T-cell (primary cell): Measurements from ENCODE around the gene MTF2. TPM values are rescaled to one million over a fixed set of nuclear protein-coding genes. Genes with fewer than 3 reads are reported as not detected.

ENCODE experiments used
- ATAC-seq, 4 experiments: fragments of 200-7000 bp in 3 of 4; fragments of 150-1000 bp in 1 of 4; cut with Tn5 transposase; replicated peaks in 1 of 4; 1 replicate in 3 of 4; 2 replicates in 1 of 4; pipeline ENCODE4 v1.10.0; 2021; ENCODE audit warnings: moderate library complexity in 3 of 4, mild to moderate bottlenecking in 2 of 4, moderate number of reproducible peaks in 1 of 4
- CTCF ChIA-PET, 2 donors: fragments of 300-600 bp; sonication (Branson Sonifier 250); formaldehyde crosslinking; loops; one replicate each; lab custom pipeline; 2022; ENCODE audit warnings: antibody characterized with exemption in 2 of 2; lab: Charles Lee
- POLR2A ChIA-PET, 2 donors: fragments of 300-600 bp; sonication (Branson Sonifier 250); formaldehyde crosslinking; loops; one replicate each; lab custom pipeline; 2022; ENCODE audit warnings: antibody characterized with exemption in 2 of 2; lab: Charles Lee
- DNase-seq, 35 experiments: peaks; one replicate each; pipeline versions ENCODE4 v3.0.0 to v3.0.0-alpha.2; 2013 to 2023
- H3K27ac ChIP-seq: one replicate; pipeline ENCODE4 v1.5.1; 2013; ENCODE audit warnings: low read length
- H3K27me3 ChIP-seq, 2 experiments: replicated peaks in 1 of 2; 1 replicate in 1 of 2; 2 replicates in 1 of 2; pipeline versions ENCODE4 v1.6.1 to v1.7.0; 2013; ENCODE audit warnings: low read length in 1 of 2, mixed read lengths in 1 of 2; ENCODE audit not compliant: control insufficient read depth in 2 of 2, insufficient read depth in 2 of 2; ENCODE audit errors: extremely low read depth in 1 of 2
- H3K36me3 ChIP-seq, 2 donors: 1 replicate in 1 of 2; 2 replicates in 1 of 2; pipeline versions ENCODE4 v1.6.1 to v1.7.0; 2013; ENCODE audit warnings: low read length in 1 of 2; ENCODE audit not compliant: control insufficient read depth in 2 of 2, insufficient read depth in 1 of 2; ENCODE audit errors: extremely low read depth in 1 of 2
- H3K4me1 ChIP-seq, 2 experiments: 1 replicate in 1 of 2; 2 replicates in 1 of 2; pipeline versions ENCODE4 v1.6.1 to v1.7.0; 2013; ENCODE audit warnings: low read length in 2 of 2, mixed read lengths in 1 of 2; ENCODE audit not compliant: insufficient read depth in 2 of 2, control insufficient read depth in 1 of 2; ENCODE audit errors: extremely low read depth in 1 of 2
- H3K4me3 ChIP-seq, 2 donors: 1 replicate in 1 of 2; 2 replicates in 1 of 2; pipeline versions ENCODE4 v1.5.1 to v1.7.0; 2013; ENCODE audit warnings: mild to moderate bottlenecking in 2 of 2, low read length in 1 of 2, moderate library complexity in 1 of 2; ENCODE audit not compliant: control insufficient read depth in 1 of 2; ENCODE audit errors: extremely low read depth in 1 of 2
- H3K9me3 ChIP-seq: 2 replicates; pipeline ENCODE4 v1.7.0; 2013
- H3K27ac Mint-ChIP-seq, 2 donors: one replicate each; pipeline ENCODE4 v1.8.0; 2020 to 2021; ENCODE audit warnings: mild to moderate bottlenecking in 2 of 2, mixed read lengths in 2 of 2
- H3K27me3 Mint-ChIP-seq, 2 donors: one replicate each; pipeline ENCODE4 v1.8.0; 2021 to 2022; ENCODE audit warnings: mixed read lengths in 2 of 2
- H3K36me3 Mint-ChIP-seq: one replicate; pipeline ENCODE4 v1.8.0; 2021; ENCODE audit warnings: mixed read lengths
- H3K4me1 Mint-ChIP-seq, 3 donors: one replicate each; pipeline ENCODE4 v1.8.0; 2020 to 2022; ENCODE audit warnings: mixed read lengths in 3 of 3, mild to moderate bottlenecking in 1 of 3
- H3K4me3 Mint-ChIP-seq, 3 donors: one replicate each; pipeline ENCODE4 v1.8.0; 2020 to 2022; ENCODE audit warnings: mild to moderate bottlenecking in 3 of 3, mixed read lengths in 3 of 3, moderate library complexity in 3 of 3
- H3K9me3 Mint-ChIP-seq, 3 donors: one replicate each; pipeline ENCODE4 v1.8.0; 2020 to 2022; ENCODE audit warnings: mixed read lengths in 3 of 3
- WGBS: methylation state at CpG from one replicate; pipeline ENCODE4 v1.1.5; 2013; ENCODE audit warnings: missing lambda C conversion rate; ENCODE audit not compliant: insufficient coverage; 5-methylcytosine and 5-hydroxymethylcytosine counted together
- total RNA-seq, 35 experiments: library from RNA in 6 of 35; stranded (reverse) in 6 of 35; fragments of 120-200 nt in 1 of 35; gene quantifications; one replicate each; pipeline versions ENCODE4 v1.2.1 to v1.2.4 and lab custom pipeline; 2013 to 2026

The MTF2 gene
- total RNA-seq, 5 donors from 2014 or later (not counting 1 experiment from before 2014, with no cell fraction given) = 40.1 to 49.2 (median 47.4) TPM

GRCh38 chr1:93093332-93094006, 14.4 kb downstream of the MTF2 start:
- H3K4me1 ChIP-seq = peaks cover 0 to 10% of the 10 kb centered on the region in 2 experiments
- Mint-ChIP-seq H3K4me3 (peak overlapping the region in 1 of 3 donors; percentile 26), H3K27me3 (no peaks in the 10 kb centered on the region), H3K4me1 (peaks cover 73 to 77% (median 76%) of the 10 kb centered on the region in 3 donors), H3K9me3 (no peaks in the 10 kb centered on the region), H3K27ac (no peak overlapping the region), H3K36me3 (peaks cover 17% of the 10 kb centered on the region)
- H3K36me3 ChIP-seq = no peaks in the 10 kb centered on the region
- DNase-seq (no peak), ATAC-seq (no peak)
- ChIA-PET POLR2A (no interaction called here), CTCF (interaction anchor here (0.6 to 1.1 kb wide), 3 partner anchors 13 to 650 kb away, joined by 3 to 8 read pairs (median 4); no protein-coding TSS in a partner anchor)
- WGBS = no CpG with 5 or more reads among the region's 2 CpGs
- H3K4me3 ChIP-seq = no peak overlapping the region
- no peak overlapping the region for H3K27ac ChIP-seq
- no peaks in the 10 kb centered on the region for H3K27me3 ChIP-seq
- no peaks in the 10 kb centered on the region for H3K9me3 ChIP-seq

GRCh38 chr1:93095804-93096585, 16.9 kb downstream of the MTF2 start:
- H3K27ac ChIP-seq = no peak overlapping the region
- WGBS = 86% methylated on average over 1 of the region's 6 CpGs
- no peak overlapping the region for H3K27ac Mint-ChIP-seq

GRCh38 chr1:93102142-93102541, 23.1 kb downstream of the MTF2 start:
- 86% methylated on average over 1 of the region's 4 CpGs for WGBS
- POLR2A ChIA-PET = no interaction called here
- Histone ChIP-seq H3K27me3 (no peaks in the 10 kb centered on the region), H3K4me1 (peaks cover 2 to 6% of the 10 kb centered on the region in 2 experiments), H3K4me3 (no peak overlapping the region), H3K27ac (no peak overlapping the region), H3K36me3 (peaks cover 8 to 10% of the 10 kb centered on the region in 2 donors), H3K9me3 (no peaks in the 10 kb centered on the region)
- CTCF ChIA-PET = no interaction called here
- ATAC-seq (no peak), DNase-seq (no peak)
- Mint-ChIP-seq H3K27ac (no peak overlapping the region), H3K36me3 (peaks cover 21% of the 10 kb centered on the region), H3K4me1 (peaks cover 46 to 59% (median 57%) of the 10 kb centered on the region in 3 donors), H3K9me3 (peaks cover 0 to 8% (median 3%) of the 10 kb centered on the region in 3 donors), H3K4me3 (no peak overlapping the region), H3K27me3 (no peaks in the 10 kb centered on the region)

More at GRCh38 chr1:93095804-93096585, 16.9 kb downstream of the MTF2 start:
- peaks cover 84 to 87% (median 84%) of the 10 kb centered on the region in 3 donors for H3K4me1 Mint-ChIP-seq
- Histone ChIP-seq H3K4me3 (no peak overlapping the region), H3K4me1 (peaks cover 0 to 12% of the 10 kb centered on the region in 2 experiments), H3K36me3 (no peaks in the 10 kb centered on the region), H3K9me3 (no peaks in the 10 kb centered on the region), H3K27me3 (no peaks in the 10 kb centered on the region)
- no peaks in the 10 kb centered on the region for H3K9me3 Mint-ChIP-seq
- H3K27me3 Mint-ChIP-seq = no peaks in the 10 kb centered on the region
- peak overlapping the region in 1 of 3 donors; percentile 40 for H3K4me3 Mint-ChIP-seq
- no peak for ATAC-seq
- peaks cover 10% of the 10 kb centered on the region for H3K36me3 Mint-ChIP-seq
- no peak for DNase-seq
- ChIA-PET CTCF (interaction anchor here (0.6 to 1.5 kb wide), 9 partner anchors 16 to 291 kb away, joined by 3 to 10 read pairs (median 3); no protein-coding TSS in a partner anchor), POLR2A (interaction anchor here (0.6 to 0.7 kb wide), 4 partner anchors 17 to 805 kb away, joined by 3 to 8 read pairs (median 4); partner anchors contain the start of gene MTF2 (in 1 of the 2))

GRCh38 chr1:93106226-93106625, 27.1 kb downstream of the MTF2 start:
- WGBS = 100% methylated on average over 1 of the region's 2 CpGs
- Histone ChIP-seq H3K9me3 (no peaks in the 10 kb centered on the region), H3K36me3 (peaks cover 8 to 16% of the 10 kb centered on the region in 2 donors), H3K27me3 (no peaks in the 10 kb centered on the region), H3K27ac (no peak overlapping the region), H3K4me1 (peaks cover 0 to 5% of the 10 kb centered on the region in 2 experiments), H3K4me3 (no peak overlapping the region)
- Mint-ChIP-seq H3K9me3 (peaks cover 0 to 22% (median 9%) of the 10 kb centered on the region in 3 donors), H3K4me3 (no peak overlapping the region), H3K36me3 (peaks cover 47% of the 10 kb centered on the region), H3K27ac (no peak overlapping the region), H3K27me3 (no peaks in the 10 kb centered on the region), H3K4me1 (peaks cover 34 to 41% (median 36%) of the 10 kb centered on the region in 3 donors)
- ATAC-seq = no peak
- no peak for DNase-seq
- CTCF ChIA-PET = interaction anchor here in 1 of 2 donors (0.5 kb wide), 1 partner anchor 23 kb away, joined by 5 read pairs; no protein-coding TSS in a partner anchor
- POLR2A ChIA-PET = interaction anchor here in 1 of 2 donors (0.7 kb wide), 1 partner anchor 489 kb away, joined by 4 read pairs; no protein-coding TSS in a partner anchor

GRCh38 chr1:93107395-93107794, 28.3 kb downstream of the MTF2 start:
- 100% methylated on average over 3 of the region's 4 CpGs for WGBS
- Histone ChIP-seq H3K36me3 (peaks cover 8 to 12% of the 10 kb centered on the region in 2 donors), H3K9me3 (no peaks in the 10 kb centered on the region), H3K27ac (no peak overlapping the region), H3K27me3 (no peaks in the 10 kb centered on the region), H3K4me1 (no peaks in the 10 kb centered on the region), H3K4me3 (no peak overlapping the region)
- ChIA-PET CTCF (no interaction called here), POLR2A (no interaction called here)
- peaks cover 0 to 22% (median 9%) of the 10 kb centered on the region in 3 donors for H3K9me3 Mint-ChIP-seq
- H3K36me3 Mint-ChIP-seq = peaks cover 51% of the 10 kb centered on the region
- no peak overlapping the region for H3K4me3 Mint-ChIP-seq
- no peak for ATAC-seq
- H3K27me3 Mint-ChIP-seq = no peaks in the 10 kb centered on the region
- no peak for DNase-seq
- no peak overlapping the region for H3K27ac Mint-ChIP-seq
- peaks cover 32 to 43% (median 38%) of the 10 kb centered on the region in 3 donors for H3K4me1 Mint-ChIP-seq

- Histone ChIP-seq H3K27me3 (no peaks in the 10 kb centered on the region), H3K27ac (no peak overlapping the region), H3K4me1 (no peaks in the 10 kb centered on the region), H3K9me3 (no peaks in the 10 kb centered on the region), H3K4me3 (no peak overlapping the region), H3K36me3 (peaks cover 8 to 16% of the 10 kb centered on the region in 2 donors)
- DNase-seq (no peak), ATAC-seq (no peak)
- H3K4me1 Mint-ChIP-seq = peaks cover 33 to 40% (median 40%) of the 10 kb centered on the region in 3 donors
- no peaks in the 10 kb centered on the region for H3K27me3 Mint-ChIP-seq
- H3K4me3 Mint-ChIP-seq = no peak overlapping the region
- peaks cover 0 to 22% (median 9%) of the 10 kb centered on the region in 3 donors for H3K9me3 Mint-ChIP-seq
- ChIA-PET CTCF (interaction anchor here (0.6 to 0.7 kb wide), 3 partner anchors 10 to 354 kb away, joined by 3 to 12 read pairs (median 5); no protein-coding TSS in a partner anchor), POLR2A (interaction anchor here (0.6 to 0.7 kb wide), 2 partner anchors 106 to 766 kb away, joined by 3 to 8 read pairs; no protein-coding TSS in a partner anchor)
- no CpG with 5 or more reads among the region's 2 CpGs for WGBS
- no peak overlapping the region for H3K27ac Mint-ChIP-seq
- H3K36me3 Mint-ChIP-seq = peaks cover 59% of the 10 kb centered on the region
Observed at GRCh38 chr1:93108335-93108734, 29.3 kb downstream of the MTF2 start.
